Neuron (in vitro differentiated cells): Measurements from ENCODE around the gene SLC5A10.
"Not testable (repeated sequence)": the region's sequence is repeated elsewhere in the genome, so short reads cannot be mapped to it uniquely, and the experiment has no call there.

Experiments
- H2AFZ ChIP-seq: one replicate; pipeline ENCODE4 v1.6.1; 2013; ENCODE audit warnings: low read depth, mild to moderate bottlenecking, inconsistent platforms, low read length, moderate library complexity
- H3K27me3 ChIP-seq: one replicate; pipeline ENCODE4 v1.6.1; 2013; ENCODE audit warnings: low read length; ENCODE audit not compliant: insufficient read depth
- H3K36me3 ChIP-seq: one replicate; pipeline ENCODE4 v1.6.1; 2013; ENCODE audit warnings: low read length; ENCODE audit not compliant: insufficient read depth
- H3K4me1 ChIP-seq: one replicate; pipeline ENCODE4 v1.6.1; 2013; ENCODE audit warnings: low read length; ENCODE audit not compliant: insufficient read depth
- H3K4me3 ChIP-seq: 2 replicates; pipeline ENCODE4 v1.5.1; 2013; ENCODE audit warnings: mild to moderate bottlenecking, low read length, moderate library complexity
- H3K9me3 ChIP-seq: one replicate; pipeline ENCODE4 v1.6.1; 2013; ENCODE audit warnings: low read length

SLC5A10 gene

DNA sequence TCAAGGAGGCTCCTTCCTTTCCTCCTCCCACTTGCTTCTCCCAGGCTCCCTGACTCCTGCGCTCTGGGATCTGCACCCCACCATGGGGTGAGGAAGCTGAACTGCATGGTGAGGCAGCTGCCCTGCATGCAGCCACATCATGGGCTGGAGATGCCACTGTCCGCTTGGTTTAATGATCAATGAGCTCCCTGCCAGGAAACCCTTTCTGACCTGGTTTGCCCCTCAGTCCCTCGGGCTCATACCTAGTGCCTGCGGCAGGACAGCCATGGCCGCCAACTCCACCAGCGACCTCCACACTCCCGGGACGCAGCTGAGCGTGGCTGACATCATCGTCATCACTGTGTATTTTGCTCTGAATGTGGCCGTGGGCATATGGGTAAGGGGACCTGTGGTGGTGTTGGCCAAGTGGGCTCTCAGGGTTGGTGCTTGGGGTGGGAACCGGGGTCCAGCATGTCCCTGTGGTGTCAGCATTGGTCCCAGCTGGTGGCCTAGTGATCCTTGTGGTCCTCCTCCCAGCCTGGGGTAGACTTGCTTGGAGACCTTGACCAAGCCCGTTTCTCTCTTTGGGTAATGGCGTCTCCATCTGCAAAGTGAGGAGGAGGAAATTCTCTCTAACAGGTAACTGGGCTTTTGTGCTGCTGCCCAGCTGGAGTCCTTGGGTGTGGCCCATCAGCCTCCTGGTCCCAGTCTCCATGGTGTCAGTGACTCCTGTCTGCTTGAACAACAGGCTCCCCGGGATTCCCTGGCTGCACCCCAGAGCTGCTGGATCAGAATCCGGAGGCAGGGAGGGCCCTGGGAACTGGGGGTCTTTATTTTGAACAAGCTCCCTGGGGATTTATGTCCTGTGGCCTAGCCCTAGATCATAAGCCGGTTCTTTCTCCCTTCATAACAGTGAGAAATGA lies at the start of gene SLC5A10:
Gene SLC5A10 (plus strand): TSS at position 225 of the 902 bp plus-strand sequence. CDS start 41 bp downstream, at position 266.
- H3K9me3 ChIP-seq = no peaks in the 10 kb centered on the region
- no peaks in the 10 kb centered on the region for H3K36me3 ChIP-seq
- no peaks in the 10 kb centered on the region for H3K4me1 ChIP-seq
- peaks cover 6% of the 10 kb centered on the region for H3K27me3 ChIP-seq
- H3K4me3 ChIP-seq = no peak within 1 kb of the TSS
- H2AFZ ChIP-seq = no peak within 1 kb of the TSS

DNA sequence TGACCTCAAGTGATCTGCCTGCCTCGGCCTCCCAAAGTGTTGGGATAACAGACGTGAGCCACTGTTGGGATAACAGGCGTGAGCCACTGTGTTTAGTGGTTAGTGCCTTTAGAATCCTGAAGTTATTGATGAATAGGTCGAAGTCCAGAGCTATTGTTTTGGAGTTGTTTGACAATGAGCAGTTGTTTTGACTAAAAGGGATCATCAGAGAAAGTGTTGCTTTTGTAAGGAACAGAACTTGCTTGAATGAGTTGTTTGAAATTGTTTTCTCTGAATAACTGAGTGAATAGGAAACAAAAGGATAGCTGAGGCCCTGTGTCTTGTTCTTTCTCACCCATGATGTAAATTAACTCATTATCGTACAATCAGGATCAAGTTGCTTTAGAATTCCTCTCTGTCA lies 47.5 kb upstream of the SLC5A10 start:
- peaks cover 44% of the 10 kb centered on the region for H3K36me3 ChIP-seq
- no peak overlapping the region for H2AFZ ChIP-seq
- no peaks in the 10 kb centered on the region for H3K4me1 ChIP-seq
- peaks cover 2% of the 10 kb centered on the region for H3K9me3 ChIP-seq
- H3K4me3 ChIP-seq = no peak overlapping the region
- no peaks in the 10 kb centered on the region for H3K27me3 ChIP-seq

DNA sequence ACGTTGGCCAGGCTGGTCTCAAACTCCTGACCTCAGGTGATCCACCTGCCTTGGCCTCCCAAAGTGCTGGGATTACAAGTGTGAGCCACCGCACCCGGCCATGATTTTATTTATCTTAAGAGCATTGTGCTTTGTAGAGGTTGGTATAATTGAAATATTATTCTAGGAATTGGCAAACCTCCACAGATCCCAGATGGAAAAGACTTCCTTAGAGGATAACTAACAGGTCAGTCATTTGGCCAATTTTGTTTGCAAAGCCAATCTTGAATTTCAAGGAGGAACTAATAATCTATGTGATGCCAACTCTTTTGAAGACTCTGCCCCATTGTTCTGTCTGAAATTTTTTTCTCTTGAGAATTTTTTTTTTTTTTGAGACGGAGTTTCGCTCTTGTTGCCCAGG lies 46.7 kb upstream of the SLC5A10 start:
- Histone ChIP-seq H3K9me3 (peaks cover 2% of the 10 kb centered on the region), H3K4me1 (no peaks in the 10 kb centered on the region), H3K27me3 (no peaks in the 10 kb centered on the region), H3K36me3 (peaks cover 48% of the 10 kb centered on the region), H2AFZ (no peak overlapping the region), H3K4me3 (no peak overlapping the region)

DNA sequence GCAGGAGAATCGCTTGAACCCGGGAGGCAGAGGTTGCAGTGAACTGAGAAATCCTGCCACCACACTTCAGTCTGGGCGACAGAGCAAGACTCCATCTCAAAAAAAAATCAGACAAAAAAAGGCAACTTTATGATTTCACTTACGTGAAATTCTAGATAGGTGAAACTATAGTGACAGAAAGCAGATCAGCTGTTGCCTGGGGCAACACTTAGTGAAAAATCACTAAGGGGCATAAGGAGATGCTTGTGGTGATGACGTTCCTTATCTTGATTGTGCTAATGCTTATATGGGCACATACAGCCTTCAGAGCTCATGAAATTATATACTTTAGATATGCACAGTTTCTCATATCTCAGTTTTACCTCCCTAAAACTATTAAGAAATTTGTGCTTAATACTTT lies 41.6 kb upstream of the SLC5A10 start:
- H3K9me3 ChIP-seq = peaks cover 2% of the 10 kb centered on the region

GRCh38 chr17:18910881-18911280 lies 41.1 kb upstream of the SLC5A10 start:
- H3K9me3 ChIP-seq = peaks cover 2% of the 10 kb centered on the region
- H3K27me3 ChIP-seq = no peaks in the 10 kb centered on the region
- H3K36me3 ChIP-seq = peaks cover 65% of the 10 kb centered on the region
- H2AFZ ChIP-seq = no peak overlapping the region
- H3K4me1 ChIP-seq = no peaks in the 10 kb centered on the region
- H3K4me3 ChIP-seq = no peak overlapping the region

More for the DNA sequence above, 41.6 kb upstream of the SLC5A10 start:
- Histone ChIP-seq H3K4me3 (no peak overlapping the region), H3K27me3 (no peaks in the 10 kb centered on the region), H3K36me3 (peaks cover 63% of the 10 kb centered on the region), H2AFZ (no peak overlapping the region), H3K4me1 (no peaks in the 10 kb centered on the region)

- Histone ChIP-seq H3K27me3 (no peaks in the 10 kb centered on the region), H2AFZ (no peak overlapping the region), H3K36me3 (peaks cover 49% of the 10 kb centered on the region), H3K4me1 (peaks cover 14% of the 10 kb centered on the region), H3K9me3 (no peaks in the 10 kb centered on the region), H3K4me3 (no peak overlapping the region)
Observed at GRCh38 chr17:18916816-18917500, 35.0 kb upstream of the SLC5A10 start.

DNA sequence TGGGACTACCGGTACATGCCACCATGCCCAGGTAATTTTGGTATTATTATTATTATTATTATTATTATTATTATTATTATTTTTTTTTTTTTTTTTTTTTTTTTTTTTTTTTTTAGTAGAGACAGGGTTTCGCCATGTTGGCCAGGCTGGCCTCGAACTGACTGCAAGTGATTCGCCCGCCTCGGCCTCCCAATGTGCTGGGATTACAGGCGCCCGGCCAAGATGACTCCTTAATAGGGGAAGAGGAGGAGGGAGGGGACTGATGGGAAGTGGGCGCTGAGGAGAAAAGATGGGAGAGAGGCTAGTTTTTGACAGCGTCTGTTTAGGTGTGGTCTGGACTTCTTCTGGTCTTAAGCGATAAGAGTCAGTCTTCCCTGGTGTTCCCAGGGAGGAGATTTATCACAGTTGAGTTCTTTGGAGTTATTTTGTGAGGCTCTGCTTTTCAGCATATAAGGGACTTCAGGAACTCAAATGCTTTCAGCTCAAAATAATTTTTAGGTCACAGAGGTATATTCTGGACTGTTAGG lies 34.4 kb upstream of the SLC5A10 start:
- Histone ChIP-seq H3K4me3 (no peak overlapping the region), H3K36me3 (peaks cover 46% of the 10 kb centered on the region), H2AFZ (no peak overlapping the region)

DNA sequence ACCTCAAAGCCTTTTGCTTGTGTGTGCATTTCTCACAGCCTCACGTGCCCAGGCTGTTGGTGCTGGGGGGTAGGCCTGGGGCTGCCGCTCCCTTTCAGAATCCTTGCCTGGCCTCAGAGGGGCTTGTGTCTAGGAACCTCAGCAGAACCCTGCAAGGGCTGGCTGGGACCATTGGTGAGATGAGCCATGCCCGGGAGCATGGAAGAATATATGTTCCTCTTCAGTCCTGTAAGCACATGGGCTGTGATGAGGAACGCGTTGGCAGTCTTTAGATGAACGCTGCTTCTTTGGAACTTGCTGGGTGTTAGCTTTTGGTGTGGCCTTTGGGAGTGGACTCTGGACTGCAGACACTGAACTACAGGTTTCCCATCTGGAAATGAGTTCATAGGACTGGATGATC lies 32.0 kb upstream of the SLC5A10 start:
- Histone ChIP-seq H3K4me1 (peaks cover 14% of the 10 kb centered on the region), H3K4me3 (no peak overlapping the region), H3K27me3 (no peaks in the 10 kb centered on the region), H2AFZ (no peak overlapping the region), H3K9me3 (no peaks in the 10 kb centered on the region), H3K36me3 (peaks cover 38% of the 10 kb centered on the region)

More for the DNA sequence above, 34.4 kb upstream of the SLC5A10 start:
- Histone ChIP-seq H3K4me1 (peaks cover 14% of the 10 kb centered on the region), H3K27me3 (no peaks in the 10 kb centered on the region), H3K9me3 (no peaks in the 10 kb centered on the region)

DNA sequence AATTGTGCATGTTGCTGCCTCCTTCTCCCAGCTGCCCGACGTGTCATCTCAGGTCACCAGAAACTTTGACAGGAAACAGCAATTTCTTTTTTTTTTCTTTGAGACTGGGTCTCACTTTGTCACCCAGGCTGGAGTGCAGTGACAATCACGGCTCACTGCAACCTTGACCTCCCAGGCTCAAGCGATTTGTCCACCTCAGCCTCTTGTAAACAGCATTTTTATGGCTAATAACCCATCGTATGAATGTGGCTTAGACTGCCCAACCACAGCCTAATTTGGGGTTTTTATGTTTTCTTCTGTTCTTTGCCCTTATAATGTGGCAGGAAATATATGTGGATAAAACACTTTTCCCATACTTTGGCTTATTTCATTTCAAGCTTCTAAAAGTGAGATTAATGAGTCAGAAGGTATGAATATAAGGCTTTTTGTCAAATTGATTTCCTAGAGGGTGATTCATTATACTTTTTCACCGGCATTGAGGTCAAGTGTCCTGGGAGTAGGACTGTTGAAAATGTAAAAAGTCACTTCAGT lies 31.0 kb upstream of the SLC5A10 start:
- Histone ChIP-seq H3K9me3 (no peaks in the 10 kb centered on the region), H3K36me3 (peaks cover 37% of the 10 kb centered on the region), H2AFZ (no peak overlapping the region), H3K4me1 (peaks cover 14% of the 10 kb centered on the region), H3K27me3 (no peaks in the 10 kb centered on the region), H3K4me3 (no peak overlapping the region)

- peaks cover 14% of the 10 kb centered on the region for H3K4me1 ChIP-seq
- no peak overlapping the region for H3K4me3 ChIP-seq
- H3K9me3 ChIP-seq = peaks cover under 1% of the 10 kb centered on the region
- H3K36me3 ChIP-seq = peaks cover 34% of the 10 kb centered on the region
- no peak overlapping the region for H2AFZ ChIP-seq
- H3K27me3 ChIP-seq = no peaks in the 10 kb centered on the region
Observed at GRCh38 chr17:18921485-18921884, 30.5 kb upstream of the SLC5A10 start.

GRCh38 chr17:18921912-18922451 lies 30.0 kb upstream of the SLC5A10 start:
- Histone ChIP-seq H2AFZ (no peak overlapping the region), H3K9me3 (peaks cover 3% of the 10 kb centered on the region), H3K36me3 (peaks cover 36% of the 10 kb centered on the region), H3K4me3 (no peak overlapping the region), H3K4me1 (peaks cover 14% of the 10 kb centered on the region), H3K27me3 (no peaks in the 10 kb centered on the region)

- Histone ChIP-seq H3K4me1 (peaks cover 14% of the 10 kb centered on the region), H3K36me3 (peaks cover 33% of the 10 kb centered on the region)
- H3K4me3 ChIP-seq, H3K27me3 ChIP-seq, H2AFZ ChIP-seq, H3K9me3 ChIP-seq: not testable (repeated sequence)
Observed at GRCh38 chr17:18922596-18922995, 29.4 kb upstream of the SLC5A10 start.

DNA sequence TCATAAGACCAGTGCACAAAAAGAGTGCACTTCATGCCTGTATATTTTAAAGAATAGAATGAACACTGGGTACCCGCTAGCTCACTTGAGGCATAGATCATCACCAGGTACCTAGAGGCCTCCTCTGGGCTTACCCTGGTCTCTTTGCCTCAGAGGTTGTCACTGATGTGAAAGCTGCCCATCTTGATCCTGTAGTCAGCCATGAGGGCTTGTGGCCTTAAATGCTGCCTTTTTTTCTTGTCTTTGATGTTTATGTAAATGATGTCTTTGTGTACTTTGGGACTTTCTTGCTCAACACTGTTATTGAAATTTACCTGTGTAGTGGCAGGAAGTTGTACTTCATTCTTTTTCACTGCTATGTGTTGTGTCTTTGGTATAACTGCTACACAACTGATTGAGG lies 26.8 kb upstream of the SLC5A10 start:
- H3K36me3 ChIP-seq = peaks cover 41% of the 10 kb centered on the region
- no peaks in the 10 kb centered on the region for H3K27me3 ChIP-seq
- peaks cover 12% of the 10 kb centered on the region for H3K4me1 ChIP-seq
- H2AFZ ChIP-seq = no peak overlapping the region
- H3K9me3 ChIP-seq = peaks cover 3% of the 10 kb centered on the region
- no peak overlapping the region for H3K4me3 ChIP-seq
